GM18867 (cell line): ENCODE measurements around the gene NUP205.

Experiments used
- ATAC-seq: cut with Tn5 transposase; IDR thresholded peaks from one replicate; pipeline ENCODE4 v1.9.1; 2021; ENCODE audit warnings: mild to moderate bottlenecking, moderate library complexity; ENCODE audit not compliant: unreplicated experiment

Gene NUP205

GRCh38 chr7:135697276-135698049 is 139.7 kb downstream of the NUP205 start:
- no peak for ATAC-seq
